ENCODE data around the gene TRIM2.

The TRIM2 gene

DNA sequence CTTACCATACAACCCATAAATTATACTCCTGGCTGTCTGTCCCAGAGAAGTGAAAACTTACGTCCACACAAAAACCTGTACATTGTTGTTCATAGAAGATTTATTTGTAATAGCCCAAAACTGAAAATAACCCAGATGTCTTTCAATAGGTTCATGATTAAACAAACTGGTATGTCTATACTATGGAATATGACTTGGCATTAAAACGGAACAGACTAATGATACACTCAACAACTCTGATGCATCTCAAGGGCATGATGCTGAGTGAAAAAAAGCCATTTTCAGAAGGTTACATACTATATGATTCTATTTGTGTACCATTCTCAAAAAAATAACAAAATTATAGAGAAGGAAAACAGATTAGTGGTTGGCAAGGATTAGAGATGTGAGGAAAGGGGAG, 128.7 kb downstream of the TRIM2 start:
- DNase-seq (ENCODE audit: low read depth, low spot score) = no peak

DNA sequence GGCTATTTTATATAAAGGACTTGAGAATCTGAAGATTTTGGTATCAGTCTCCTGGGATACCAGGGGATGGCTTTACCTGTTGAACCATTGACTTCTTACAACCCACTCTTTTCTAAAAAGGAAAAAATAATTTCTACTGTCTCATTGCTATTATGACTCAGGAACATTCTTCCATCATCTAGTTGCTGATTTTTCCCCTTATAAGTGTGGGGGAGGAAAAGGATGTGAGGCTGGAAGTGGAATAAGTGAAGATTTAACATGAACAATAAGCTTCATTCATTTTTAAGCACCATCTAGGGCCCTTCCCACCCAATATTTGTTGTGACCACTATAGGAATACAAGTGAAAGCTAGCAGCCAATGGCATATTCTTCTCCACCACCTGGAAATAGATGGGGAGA, 129.6 kb downstream of the TRIM2 start:
- no peak for DNase-seq (ENCODE audit: low read depth, low spot score)

DNA sequence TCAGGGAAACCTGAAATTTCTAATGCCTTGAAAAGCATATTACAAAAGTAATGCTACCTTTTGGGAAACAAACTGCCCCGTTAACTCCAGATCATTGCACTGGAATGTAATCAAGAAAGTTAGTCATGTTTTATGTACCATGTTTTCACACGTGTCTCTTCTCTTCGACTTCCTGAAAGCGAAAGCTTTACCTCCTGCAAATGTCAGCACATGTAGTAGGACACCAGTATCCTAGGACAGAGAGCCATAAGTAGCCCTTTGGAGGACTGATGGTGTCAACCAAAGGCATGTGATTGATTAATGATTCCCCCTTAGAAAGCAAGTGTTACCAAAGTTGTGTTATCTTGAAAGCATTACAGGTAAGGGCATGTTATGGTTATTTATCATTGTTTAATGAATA, 131.4 kb downstream of the TRIM2 start:
- no peak for DNase-seq (ENCODE audit: low read depth, low spot score)

DNA sequence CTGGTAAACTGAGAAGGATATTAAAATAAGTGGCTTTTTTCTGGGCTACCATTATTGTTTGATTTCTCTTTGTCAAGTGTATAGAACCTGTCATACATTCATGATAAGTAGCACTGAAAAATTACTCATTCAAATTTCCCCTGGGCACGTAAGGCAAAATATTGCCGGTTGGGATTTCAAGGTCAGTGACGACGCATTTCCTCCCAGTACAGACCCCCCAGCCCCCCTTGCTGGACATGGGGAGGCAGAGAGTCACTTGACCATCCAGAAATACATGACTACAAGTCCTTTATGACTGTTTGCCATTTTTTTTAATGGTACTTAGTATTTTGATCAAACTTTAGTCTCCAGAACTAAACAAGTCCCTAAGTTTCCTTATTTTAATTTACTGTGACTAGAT, 133.4 kb downstream of the TRIM2 start:
- no peak for DNase-seq (ENCODE audit: low read depth, low spot score)

DNA sequence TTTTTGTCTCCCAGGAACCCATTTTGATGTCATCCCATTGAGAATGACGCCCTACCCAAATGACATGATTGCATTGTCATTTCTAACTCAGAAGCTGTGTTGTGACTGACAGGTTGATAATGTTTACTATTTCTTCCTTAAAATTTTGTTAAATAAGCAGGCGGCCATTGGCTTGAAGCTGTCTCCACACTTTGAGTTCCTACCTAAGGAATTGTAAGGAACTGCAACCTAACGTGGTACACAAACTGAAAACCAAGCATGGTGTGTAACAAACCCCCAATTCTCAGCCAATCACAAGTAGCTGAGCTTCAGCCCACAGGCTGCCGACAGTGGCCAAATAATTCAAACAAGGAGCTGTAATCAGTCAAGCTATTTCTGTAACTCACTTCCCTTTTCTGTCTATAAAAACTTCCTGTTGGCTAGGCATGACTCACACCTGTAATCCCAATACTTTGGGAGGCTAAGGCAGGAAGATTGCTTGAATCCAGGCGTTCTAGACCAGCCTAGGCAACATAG, 137.4 kb downstream of the TRIM2 start:
- peak; percentile 40 for DNase-seq (ENCODE audit: low read depth, low spot score)

DNA sequence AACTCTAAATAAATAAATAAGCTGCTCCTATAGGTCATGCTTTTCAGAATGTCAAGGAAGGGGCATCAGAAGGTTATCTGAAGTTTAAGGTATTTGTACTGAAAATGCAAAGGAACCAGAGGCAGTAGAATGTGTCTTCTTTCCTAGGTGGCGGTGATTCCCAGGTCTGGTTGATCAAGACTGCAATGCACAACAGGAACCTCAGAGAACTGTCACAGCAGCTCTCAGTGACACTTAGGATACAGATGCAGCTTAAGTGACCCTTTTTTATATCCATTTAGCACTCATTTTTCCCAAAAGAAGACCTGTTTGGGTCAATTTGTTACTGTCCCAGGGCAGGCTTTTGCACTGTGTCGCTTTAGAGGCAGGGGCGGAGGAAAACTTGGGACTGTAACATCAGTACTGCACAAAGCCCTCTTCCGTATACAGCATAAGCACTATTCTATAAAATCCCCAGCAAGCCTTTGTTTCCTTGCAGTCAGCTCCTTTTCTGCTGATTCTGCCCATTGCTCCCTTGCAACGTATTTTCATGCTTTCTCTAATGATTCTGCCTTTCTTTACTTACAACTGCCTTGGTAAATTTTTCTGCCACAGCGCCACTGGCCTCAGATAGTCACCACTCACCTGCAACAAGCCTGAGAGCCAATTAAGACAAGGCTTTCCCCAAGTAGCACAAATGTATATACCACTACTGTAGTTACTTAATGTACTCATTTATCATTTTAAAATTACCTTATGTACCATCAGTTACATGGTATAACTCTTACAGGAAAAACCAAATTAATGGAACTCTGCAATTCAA, 138.7 kb downstream of the TRIM2 start:
- no peak for DNase-seq (ENCODE audit: low read depth, low spot score)

DNA sequence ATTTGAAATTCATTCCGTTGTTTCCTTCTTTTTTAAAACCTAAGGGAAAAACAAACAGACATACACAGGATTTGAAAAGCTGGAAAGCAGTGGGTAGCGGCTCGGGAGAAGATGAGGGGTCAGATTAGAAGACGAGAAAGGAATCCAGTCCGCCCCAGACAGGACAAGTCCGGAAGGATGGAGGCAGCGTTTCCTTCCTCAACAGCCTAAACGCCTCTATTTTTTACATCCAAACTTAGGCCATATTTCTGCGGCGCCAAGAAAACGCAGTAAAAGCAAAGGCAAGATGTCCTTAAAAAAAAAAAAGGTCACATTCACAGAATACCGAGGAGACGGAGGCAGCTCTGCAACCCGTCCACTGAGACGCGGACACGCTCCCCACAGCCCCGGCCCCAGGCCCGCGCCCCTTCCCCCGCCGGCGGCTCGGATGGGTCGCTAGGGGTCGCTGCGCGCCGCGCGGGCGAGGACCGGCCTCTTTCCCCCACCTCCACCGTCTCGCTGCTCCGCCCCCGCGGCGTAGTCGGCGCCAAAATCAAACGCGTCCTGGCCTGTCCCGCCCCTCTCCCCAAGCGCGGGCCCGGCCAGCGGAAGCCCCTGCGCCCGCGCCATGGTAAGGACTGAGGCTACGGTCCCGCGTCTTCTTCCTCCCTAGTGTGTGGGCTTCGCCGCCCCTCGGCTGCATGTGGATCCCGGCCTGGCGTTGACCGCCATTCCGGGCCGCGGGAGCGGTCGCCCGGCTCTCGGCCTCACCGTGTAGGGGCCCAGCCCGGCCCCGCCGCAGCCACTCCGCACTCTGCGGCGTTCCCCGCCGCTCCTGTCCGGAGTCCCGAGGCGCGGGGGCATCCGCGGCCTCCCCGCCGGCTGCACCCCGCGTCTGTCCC, 140.1 kb downstream of the TRIM2 start, which contains the start of gene MND1:
MND1 (plus strand) TSS at position 558 of the 881 bp plus-strand sequence; CDS start at position 608, 50 bp downstream.
- peak; percentile 94 for DNase-seq (ENCODE audit: low read depth, low spot score)

DNA sequence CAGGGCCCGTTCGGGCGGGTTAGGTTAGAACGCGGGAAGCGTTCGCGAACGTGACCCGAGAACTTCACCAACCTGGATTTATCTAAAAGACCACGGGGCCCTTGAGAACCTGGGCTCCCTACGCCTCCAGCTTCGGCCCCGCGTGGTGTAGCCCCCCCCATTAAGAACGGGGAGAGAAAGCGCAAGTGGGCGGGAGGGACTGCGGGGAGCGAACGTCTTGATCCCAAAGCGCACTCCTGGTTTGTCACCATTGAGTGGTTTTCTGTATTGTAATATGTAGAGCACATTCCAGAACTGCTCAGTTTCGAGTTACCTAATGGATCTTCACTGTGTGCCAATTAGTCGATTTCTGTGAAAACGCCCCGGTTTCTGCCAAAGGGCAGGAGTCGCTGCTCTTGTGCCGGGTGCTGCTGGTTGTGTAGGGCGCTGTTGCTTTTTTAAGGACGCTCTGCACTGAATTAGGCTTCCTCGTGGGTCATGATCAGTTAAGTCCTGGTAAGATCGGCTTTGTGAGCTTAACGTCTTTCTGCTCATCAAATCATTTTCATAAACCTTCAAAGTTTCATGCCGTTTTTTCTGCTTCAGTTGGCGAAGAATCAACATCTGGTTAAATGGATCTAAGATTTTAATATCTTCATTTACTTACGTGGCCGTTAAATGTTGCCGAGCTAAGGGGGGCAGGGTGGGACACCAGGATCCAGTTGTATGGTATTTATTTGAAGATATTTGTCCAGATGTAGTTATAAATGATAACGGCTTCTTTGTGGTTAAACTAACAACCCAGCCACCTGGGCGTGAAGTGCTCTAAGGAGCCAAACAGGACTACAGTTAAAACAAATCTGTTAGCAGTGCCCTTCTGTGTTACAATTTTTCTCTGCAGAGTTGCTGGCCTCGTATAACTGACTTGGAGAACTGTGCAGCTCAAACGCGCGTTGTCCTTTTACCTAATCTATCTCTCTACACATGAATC, 141.1 kb downstream of the TRIM2 start:
- DNase-seq (ENCODE audit: low read depth, low spot score) = peak; percentile 71

DNA sequence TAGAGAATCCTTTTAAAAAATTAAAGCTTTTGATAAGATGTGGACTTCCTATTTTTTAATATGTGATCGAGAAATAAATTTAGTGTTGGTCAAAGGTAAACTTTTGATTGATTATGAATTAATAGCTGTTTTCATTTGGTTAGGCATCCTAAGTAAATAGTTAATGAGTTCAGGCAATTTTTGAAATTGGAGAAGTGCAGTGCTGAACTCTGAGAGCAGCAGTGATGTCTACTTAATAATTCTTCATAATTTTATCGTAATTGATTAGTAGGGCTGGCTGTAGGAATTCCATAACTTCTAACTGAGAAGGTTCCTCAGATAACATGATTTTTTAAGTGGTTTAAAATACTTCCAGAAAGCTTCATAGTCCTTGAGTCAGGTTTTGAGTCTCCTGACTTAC, 141.8 kb downstream of the TRIM2 start:
- DNase-seq (ENCODE audit: low read depth, low spot score) = no peak

DNA sequence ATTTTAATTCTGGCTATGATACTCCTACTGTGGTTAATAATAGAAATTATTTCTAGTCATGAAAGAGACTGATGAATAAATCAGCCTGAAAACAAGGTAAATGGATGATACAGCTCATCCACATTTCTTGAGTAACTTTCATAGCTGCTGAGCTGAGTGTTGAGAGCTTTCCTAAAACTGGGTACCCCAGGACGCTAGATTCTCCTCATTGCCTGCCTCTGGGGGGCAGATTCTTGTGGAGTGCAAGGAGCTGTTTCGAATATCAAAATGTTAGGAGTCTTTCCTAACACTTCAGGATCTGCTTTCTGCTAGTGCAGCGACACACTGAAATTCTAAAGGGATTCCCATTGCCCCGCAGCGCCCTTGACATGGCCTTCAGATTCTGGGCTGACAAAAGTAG, 142.3 kb downstream of the TRIM2 start:
- peak; percentile 16 for DNase-seq (ENCODE audit: low read depth, low spot score)

DNA sequence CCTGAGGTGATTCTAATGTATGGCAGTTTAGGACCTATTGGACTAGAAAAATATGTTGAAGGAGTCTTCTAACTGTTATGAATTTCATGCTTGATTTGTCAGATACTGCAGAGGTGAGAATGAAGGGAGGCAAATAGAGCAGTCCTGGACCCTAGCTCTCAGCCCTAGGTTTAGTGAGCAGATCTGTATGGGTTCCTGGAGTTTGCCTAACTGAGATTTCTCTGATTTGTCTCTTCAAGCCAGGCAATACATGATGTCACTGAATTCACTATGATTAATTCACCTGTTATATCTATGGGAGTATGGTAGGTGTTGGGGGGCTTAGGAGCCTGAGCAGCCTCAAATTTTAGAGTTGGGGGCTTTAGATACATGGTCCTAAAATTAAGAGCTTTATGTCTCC, 142.9 kb downstream of the TRIM2 start:
- DNase-seq (ENCODE audit: low read depth, low spot score) = no peak

DNA sequence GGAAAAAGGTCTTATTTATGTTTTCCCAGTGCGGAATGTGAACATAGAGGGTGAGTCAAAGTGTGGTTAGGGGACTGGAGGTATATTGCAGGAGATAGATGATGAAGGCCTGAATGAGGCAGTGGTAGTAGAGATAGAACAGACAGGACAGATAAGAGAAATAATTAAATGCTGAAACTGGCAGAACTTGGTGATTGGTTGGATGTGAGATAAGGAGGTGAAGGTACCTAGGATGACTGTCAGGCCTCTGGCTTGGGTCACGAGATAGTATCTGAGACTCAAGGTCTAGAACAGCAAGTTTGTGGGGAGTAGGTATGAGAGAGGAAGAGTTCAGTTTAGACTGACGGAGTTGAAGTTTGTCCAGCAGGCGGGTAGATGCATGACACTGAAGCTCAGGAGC, 143.8 kb downstream of the TRIM2 start:
- peak; percentile 48 for DNase-seq (ENCODE audit: low read depth, low spot score)

DNA sequence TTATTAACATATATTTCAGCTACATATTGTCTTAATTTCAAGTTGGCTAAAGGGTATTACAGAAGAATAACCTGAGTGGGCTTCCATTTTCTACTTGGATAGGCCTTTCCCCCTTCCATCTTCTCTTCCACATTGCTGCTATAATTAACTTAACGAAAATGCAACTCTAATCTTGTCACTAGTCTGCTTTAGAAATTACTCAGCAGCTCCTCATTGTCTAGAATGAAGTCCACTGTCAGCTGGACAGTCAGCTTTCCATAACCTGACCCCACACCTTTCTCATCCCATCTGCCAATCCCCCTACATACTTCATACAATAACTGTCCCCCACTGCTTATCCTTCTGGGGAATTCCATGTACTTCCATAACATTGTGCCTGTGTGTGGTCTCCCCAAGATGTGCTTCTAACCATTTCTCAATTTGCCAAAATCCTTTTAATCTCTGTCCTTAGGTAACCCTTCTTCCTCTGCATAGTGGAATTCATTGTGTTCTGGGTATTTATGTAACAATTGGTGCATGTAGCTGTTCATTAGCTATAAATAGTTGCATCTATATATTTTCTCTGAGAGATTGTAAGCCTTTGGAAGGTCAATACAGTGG, 145.1 kb downstream of the TRIM2 start:
- DNase-seq (ENCODE audit: low read depth, low spot score) = no peak

DNA sequence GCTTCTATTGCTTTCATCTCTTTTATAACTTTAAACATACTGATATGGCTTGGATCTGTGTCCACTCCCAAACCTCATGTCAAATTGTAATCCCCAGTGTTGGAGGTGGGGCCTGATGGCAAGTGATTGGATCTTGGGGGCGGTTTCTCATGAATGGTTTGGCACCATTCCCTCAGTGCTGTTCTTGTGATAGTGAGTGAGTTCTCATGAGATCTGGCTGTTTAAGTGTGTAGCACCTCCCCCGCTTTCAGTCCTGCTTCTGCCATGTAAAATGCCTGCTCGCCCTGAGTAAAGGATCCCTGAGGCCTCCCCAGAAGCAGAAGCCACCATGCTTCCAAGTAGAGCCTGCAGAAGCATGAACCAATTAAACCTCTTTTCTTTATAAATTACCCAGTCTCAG, 157.9 kb downstream of the TRIM2 start:
- DNase-seq (ENCODE audit: low read depth, low spot score) = peak; percentile 17

DNA sequence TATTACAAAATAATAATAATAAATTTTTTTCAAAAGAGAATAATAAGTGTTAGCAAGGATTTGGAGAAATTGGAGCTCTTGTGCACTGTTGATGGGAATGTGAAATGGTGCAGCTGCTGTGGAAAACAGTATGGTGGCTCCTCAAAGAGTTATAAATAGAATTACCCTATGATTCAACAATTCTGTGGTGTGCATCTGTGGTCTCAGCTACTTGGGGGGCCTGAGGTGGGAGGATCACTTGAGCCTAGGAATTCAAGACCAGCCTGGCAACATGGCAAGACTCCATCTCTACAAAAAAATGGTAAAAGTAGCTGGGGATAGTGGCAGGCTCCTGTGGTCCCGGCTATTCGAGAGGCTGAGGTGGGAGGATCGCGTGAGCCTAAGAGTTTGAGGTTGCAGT, 159.8 kb downstream of the TRIM2 start:
- DNase-seq (ENCODE audit: low read depth, low spot score) = peak; percentile 32

DNA sequence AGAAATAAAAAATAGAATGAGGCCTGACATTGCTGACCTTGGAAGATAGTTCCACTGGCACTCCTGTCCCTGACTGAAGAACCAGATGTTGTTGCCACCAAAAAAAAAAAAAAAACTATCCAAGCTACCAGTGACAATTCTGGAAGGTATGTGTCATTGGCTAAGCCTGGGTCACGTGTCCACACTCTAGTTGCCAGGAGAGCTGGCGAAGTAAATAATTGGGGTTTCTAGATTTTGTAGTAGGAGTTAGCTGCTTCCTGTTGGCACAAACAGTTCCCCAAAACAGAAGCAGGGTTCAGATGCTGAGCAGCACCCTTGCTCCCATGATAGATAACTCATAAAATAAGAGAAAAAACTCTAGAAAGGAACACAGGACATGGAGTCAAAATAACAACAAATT, 160.8 kb downstream of the TRIM2 start:
- DNase-seq (ENCODE audit: low read depth, low spot score) = no peak

DNA sequence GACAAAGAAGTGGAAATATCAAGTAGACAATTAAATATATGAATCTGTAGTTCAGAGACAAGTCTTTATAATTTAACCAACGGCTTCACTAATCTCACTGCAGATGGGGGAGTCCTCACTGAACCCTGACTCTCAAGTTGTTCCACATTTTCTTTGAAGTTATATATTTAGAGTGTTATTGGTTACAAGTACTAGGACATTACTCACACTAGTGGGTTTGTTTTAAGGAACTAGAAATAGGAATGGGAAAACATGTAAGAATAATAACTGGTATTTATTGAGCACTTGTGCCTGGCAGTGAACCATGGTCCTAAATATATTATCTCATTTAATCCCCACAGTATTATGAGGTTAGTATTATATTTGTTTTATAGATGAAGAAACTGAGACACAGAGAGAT, 162.2 kb downstream of the TRIM2 start:
- DNase-seq (ENCODE audit: low read depth, low spot score) = no peak

DNA sequence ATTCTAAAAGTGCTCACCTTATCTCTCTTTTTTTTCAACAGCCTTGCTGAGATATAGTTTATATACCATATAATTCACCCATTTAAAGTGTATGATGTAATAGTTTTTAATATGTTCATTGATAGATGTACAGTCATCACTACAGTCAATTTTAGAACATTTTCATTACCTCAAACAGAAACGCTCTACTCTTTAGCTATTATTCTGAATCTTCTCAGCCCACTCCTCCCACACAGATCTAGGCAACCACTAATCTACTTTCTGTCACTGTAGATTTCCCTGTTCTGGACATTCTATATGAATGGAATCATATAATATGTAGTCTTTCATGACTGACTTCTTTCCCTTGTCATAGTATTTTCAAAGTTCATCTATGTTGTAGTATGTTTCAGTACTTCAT, 162.8 kb downstream of the TRIM2 start:
- no peak for DNase-seq (ENCODE audit: low read depth, low spot score)

DNA sequence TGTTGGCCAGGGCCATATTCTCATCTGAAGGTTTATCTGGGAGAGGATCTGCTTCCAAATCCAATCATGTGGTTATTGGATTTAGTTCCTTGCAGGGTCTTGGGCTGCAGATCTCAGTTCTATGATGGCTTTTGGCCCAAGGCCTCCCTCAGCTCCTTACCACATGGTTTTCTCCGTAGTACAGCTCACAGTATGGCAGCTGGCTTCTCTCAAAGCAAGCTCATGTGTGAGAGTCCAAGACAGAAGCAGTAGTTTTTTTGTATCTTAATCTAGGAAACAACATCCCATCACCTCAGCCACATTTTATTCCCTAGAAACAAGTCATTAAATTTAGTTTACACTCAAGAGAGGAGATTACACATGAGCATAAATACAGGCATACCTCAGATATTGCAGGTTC, 164.8 kb downstream of the TRIM2 start:
- DNase-seq (ENCODE audit: low read depth, low spot score) = no peak

DNA sequence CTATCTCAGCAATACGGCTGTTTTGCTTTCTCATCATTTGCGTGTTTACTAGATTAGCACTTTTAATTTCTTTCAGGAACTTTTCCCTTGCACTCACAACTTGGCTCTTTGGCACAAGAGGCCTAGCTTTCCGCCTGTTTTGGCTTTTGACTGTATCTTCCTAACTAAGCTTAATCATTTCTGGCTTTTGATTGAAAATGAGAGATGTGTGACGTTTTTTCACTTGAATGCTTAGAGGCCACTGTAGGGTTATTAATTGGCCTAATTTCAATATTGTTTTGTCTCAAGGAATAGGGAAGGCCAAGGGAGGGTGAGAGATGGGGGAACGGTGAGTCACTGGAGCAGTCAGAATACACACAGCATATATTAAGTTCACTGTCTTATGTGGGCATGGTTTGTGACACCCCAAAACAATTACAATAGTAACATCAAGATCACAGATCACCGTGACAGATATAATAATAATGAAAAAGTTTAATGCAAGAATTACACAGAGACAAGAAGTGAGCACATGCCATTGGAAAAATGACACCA, 167.5 kb downstream of the TRIM2 start:
- no peak for DNase-seq (ENCODE audit: low read depth, low spot score)
